ENCODE data around the gene MED12L. TPM values are rescaled to one million over a fixed set of nuclear protein-coding genes. Genes with fewer than 3 reads are reported as not detected.

MED12L gene
- total RNA-seq, 1 donor from 2014 or later, result 1.3 TPM

GRCh38 chr3:151301787-151302186 is 216.3 kb downstream of the MED12L start:
- H3K4me3 ChIP-seq (ENCODE audit: low read depth, low read length), result no peak overlapping the region
- H3K36me3 ChIP-seq (ENCODE audit: control insufficient read depth, insufficient read depth, low read length), result no peaks in the 10 kb centered on the region
- no peak for DNase-seq (ENCODE audit: low read depth)
- TF ChIP-seq CTCF (IDR thresholded peaks at IDR 0.05; ENCODE audit: insufficient read depth, low read length, poor library complexity, severe bottlenecking), result no peak
- no peaks in the 10 kb centered on the region for H3K27me3 ChIP-seq (ENCODE audit: control insufficient read depth, insufficient read depth, low read length)

GRCh38 chr3:151303751-151304150 is 218.3 kb downstream of the MED12L start:
- H3K4me3 ChIP-seq (ENCODE audit: low read depth, low read length), result no peak overlapping the region
- no peaks in the 10 kb centered on the region for H3K36me3 ChIP-seq (ENCODE audit: control insufficient read depth, insufficient read depth, low read length)
- DNase-seq (ENCODE audit: low read depth), result no peak
- no peaks in the 10 kb centered on the region for H3K27me3 ChIP-seq (ENCODE audit: control insufficient read depth, insufficient read depth, low read length)
- TF ChIP-seq CTCF (IDR thresholded peaks at IDR 0.05; ENCODE audit: insufficient read depth, low read length, poor library complexity, severe bottlenecking), result no peak

GRCh38 chr3:151305060-151305774 is 219.8 kb downstream of the MED12L start:
- Histone ChIP-seq H3K36me3 (ENCODE audit: control insufficient read depth, insufficient read depth, low read length) (no peaks in the 10 kb centered on the region), H3K27me3 (ENCODE audit: control insufficient read depth, insufficient read depth, low read length) (no peaks in the 10 kb centered on the region), H3K4me3 (ENCODE audit: low read depth, low read length) (no peak overlapping the region)
- peak; percentile 97 for DNase-seq (ENCODE audit: low read depth)
- peak; percentile 54 for TF ChIP-seq CTCF (IDR thresholded peaks at IDR 0.05; ENCODE audit: insufficient read depth, low read length, poor library complexity, severe bottlenecking)

DNA sequence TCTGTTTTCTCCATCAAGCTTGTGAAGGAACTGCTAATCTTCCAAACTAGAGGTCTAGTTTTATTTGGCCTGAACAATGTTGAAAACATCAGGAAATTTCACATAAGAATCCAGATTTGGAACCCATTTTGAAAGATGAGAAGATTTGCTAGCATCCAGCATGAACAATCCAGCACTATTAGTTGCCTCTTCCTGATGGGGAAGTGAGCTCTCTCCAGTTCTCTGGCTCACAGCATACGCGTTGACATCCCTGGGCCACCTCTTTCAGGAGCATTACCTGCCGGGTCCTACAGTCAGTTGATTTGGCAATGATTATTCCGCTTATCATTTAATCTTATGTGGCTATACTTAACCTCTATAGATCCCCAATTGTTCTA is 220.3 kb downstream of the MED12L start:
- H3K27me3 ChIP-seq (ENCODE audit: control insufficient read depth, insufficient read depth, low read length), result no peaks in the 10 kb centered on the region
- no peaks in the 10 kb centered on the region for H3K36me3 ChIP-seq (ENCODE audit: control insufficient read depth, insufficient read depth, low read length)
- no peak for TF ChIP-seq CTCF (IDR thresholded peaks at IDR 0.05; ENCODE audit: insufficient read depth, low read length, poor library complexity, severe bottlenecking)
- H3K4me3 ChIP-seq (ENCODE audit: low read depth, low read length), result no peak overlapping the region
- no peak for DNase-seq (ENCODE audit: low read depth)

GRCh38 chr3:151306168-151306810 is 220.8 kb downstream of the MED12L start:
- TF ChIP-seq CTCF (IDR thresholded peaks at IDR 0.05; ENCODE audit: insufficient read depth, low read length, poor library complexity, severe bottlenecking), result no peak
- H3K36me3 ChIP-seq (ENCODE audit: control insufficient read depth, insufficient read depth, low read length), result no peaks in the 10 kb centered on the region
- no peaks in the 10 kb centered on the region for H3K27me3 ChIP-seq (ENCODE audit: control insufficient read depth, insufficient read depth, low read length)
- H3K4me3 ChIP-seq (ENCODE audit: low read depth, low read length), result no peak overlapping the region
- DNase-seq (ENCODE audit: low read depth), result no peak

Measured in kidney epithelial cell (primary cell).